Adrenal gland (tissue), 12 donors: ENCODE measurements around the gene MYL6B. TPM values are rescaled to one million over a fixed set of nuclear protein-coding genes. Genes with fewer than 3 reads are reported as not detected.

ENCODE experiments used
- DNase-seq, 7 donors: peaks; one replicate each; pipeline ENCODE4 v3.0.0-alpha.2; 2019 to 2020
- H3K27ac ChIP-seq, 5 donors: fragments of 200-600 bp; sonication (generic) in 4 of 5; 1 replicate in 3 of 5; 2 replicates in 2 of 5; pipeline versions ENCODE4 v1.5.1 to v1.8.0; 2016 to 2020; ENCODE audit warnings: mild to moderate bottlenecking in 1 of 5
- H3K27me3 ChIP-seq: fragments of 200-600 bp; 2 replicates; pipeline ENCODE4 v1.8.0; 2021
- H3K36me3 ChIP-seq, 2 donors: fragments of 200-600 bp; replicated peaks in 1 of 2; 1 replicate in 1 of 2; 2 replicates in 1 of 2; pipeline versions ENCODE4 v1.5.1 to v1.8.0; 2018 to 2022
- H3K4me1 ChIP-seq, 2 donors: fragments of 200-600 bp; replicated peaks in 1 of 2; 1 replicate in 1 of 2; 2 replicates in 1 of 2; pipeline versions ENCODE4 v1.5.1 to v1.8.0; 2018 to 2021
- H3K4me3 ChIP-seq, 4 donors: fragments of 200-600 bp; sonication (generic) in 3 of 4; one replicate each; pipeline ENCODE4 v1.5.1; 2016 to 2018
- H3K9me3 ChIP-seq, 3 donors: fragments of 200-600 bp; sonication (generic) in 1 of 3; replicated peaks in 1 of 3; 1 replicate in 2 of 3; 2 replicates in 1 of 3; pipeline versions ENCODE4 v1.5.1 to v1.8.0; 2016 to 2021
- CTCF ChIP-seq, 6 experiments: fragments of 450-650 bp in 4 of 6; fragments of 200-600 bp in 2 of 6; sonication (generic) in 1 of 6; IDR thresholded peaks; 1 replicate in 5 of 6; 2 replicates in 1 of 6; pipeline versions ENCODE4 v1.5.1 to v1.8.0; 2016 to 2021; ENCODE audit warnings: antibody characterized with exemption in 6 of 6, mild to moderate bottlenecking in 2 of 6, moderate library complexity in 1 of 6
- POLR2A ChIP-seq, 2 donors: fragments of 450-650 bp; IDR thresholded peaks; one replicate each; pipeline ENCODE4 v1.6.1; 2017; ENCODE audit warnings: antibody characterized with exemption in 2 of 2, mild to moderate bottlenecking in 2 of 2, moderate library complexity in 1 of 2
- WGBS, 4 donors: extraction: QIAGEN DNeasy Blood & Tissue Kit in 2 of 4; methylation state at CpG; one replicate each; pipeline versions ENCODE4 v1.1.5 to v1.1.7; 2013 to 2017; 5-methylcytosine and 5-hydroxymethylcytosine counted together
- intact Hi-C, 2 donors: fragments of 100-400 bp; cut with DNase I; formaldehyde crosslinking; loops; one replicate each; pipeline versions ENCODE4 v1.14.1 to v1.15.0; 2022 to 2023
- polyA plus RNA-seq, 3 donors: library from polyadenylated mRNA; stranded (reverse); fragments of 200-250 nt in 2 of 3; fragments of 350-450 nt in 1 of 3; fragmentation: Illumina TruSeq in 1 of 3; extraction: RNeasy Lipid Tissue Mini Kit (QIAGEN cat#74804) in 1 of 3; gene quantifications; one replicate each; pipeline ENCODE4 v1.2.3, GENCODE V29; 2013 to 2014
- total RNA-seq, 9 donors: library from RNA; depleted of rRNA in 4 of 9; stranded (reverse); fragments of >200 nt in 4 of 9; fragments of 120-200 nt in 1 of 9; fragmentation: NEBNext Ultra II Directional in 1 of 9; extraction: Animal tissue kit (Norgen Biotek cat#: 25700) in 1 of 9; gene quantifications; one replicate each; pipeline versions ENCODE4 v1.1.0 to v1.2.4, GENCODE V29; 2013 to 2023
- donor health status: healthy with polysubstance abuse.
- donor health status: Bipolar disorder and iron deficiency.
- donor health status: DM: yes; HTN: yes; CAD: no.
- donor health status: DM: no; HTN: no; CAD: no.
- donor health status: DM: no; HTN: no; CAD: no.
- donor health status: DM: yes; HTN: yes; CAD: no.

Gene MYL6B
- total and polyA plus RNA-seq, 12 donors, result 28.0 to 129 (median 71.9) TPM

- H3K27me3 ChIP-seq, result no peaks in the 10 kb centered on the region
- H3K4me1 ChIP-seq, result peaks cover 0 to 7% of the 10 kb centered on the region in 2 donors
- intact Hi-C loops, result no loop called here
- DNase-seq, result no peak
- H3K9me3 ChIP-seq, result no peaks in the 10 kb centered on the region
- no peak overlapping the region for H3K4me3 ChIP-seq
- no peak overlapping the region for H3K27ac ChIP-seq
- H3K36me3 ChIP-seq, result peaks cover 0 to 97% of the 10 kb centered on the region in 2 donors
- whole genome bisulfite sequencing, 4 donors, result 97 to 99% (median 98%) methylated on average over 6 of the region's 6 CpGs
- TF ChIP-seq POLR2A (IDR thresholded peaks at IDR 0.05) (no peak), CTCF (IDR thresholded peaks at IDR 0.05) (no peak)
Observed at GRCh38 chr12:56134897-56135296, 17.5 kb upstream of the MYL6B start.

- H3K27me3 ChIP-seq, result no peaks in the 10 kb centered on the region
- no peak overlapping the region for H3K27ac ChIP-seq
- H3K9me3 ChIP-seq, result no peaks in the 10 kb centered on the region
- H3K4me3 ChIP-seq, result no peak overlapping the region
- intact Hi-C loops, result no loop called here
- H3K4me1 ChIP-seq, result no peaks in the 10 kb centered on the region
- WGBS, 4 donors, result 94 to 98% (median 97%) methylated on average over 11 to 14 of the region's 14 CpGs
- peaks cover 0 to 97% of the 10 kb centered on the region in 2 donors for H3K36me3 ChIP-seq
- TF ChIP-seq POLR2A (IDR thresholded peaks at IDR 0.05) (no peak), CTCF (IDR thresholded peaks at IDR 0.05) (no peak)
- no peak for DNase-seq
Observed at GRCh38 chr12:56137853-56138571, 14.4 kb upstream of the MYL6B start.

GRCh38 chr12:56141946-56142784 lies 10.2 kb upstream of the MYL6B start:
- intact Hi-C loops, result no loop called here
- Histone ChIP-seq H3K36me3 (peaks cover 0 to 77% of the 10 kb centered on the region in 2 donors), H3K4me1 (peaks cover 11 to 12% of the 10 kb centered on the region in 2 donors), H3K9me3 (no peaks in the 10 kb centered on the region), H3K27me3 (no peaks in the 10 kb centered on the region), H3K27ac (no peak overlapping the region), H3K4me3 (no peak overlapping the region)
- DNase-seq, result no peak
- TF ChIP-seq POLR2A (IDR thresholded peaks at IDR 0.05) (no peak), CTCF (IDR thresholded peaks at IDR 0.05) (no peak)
- 87 to 92% (median 88%) methylated on average over 17 to 19 of the region's 19 CpGs for WGBS, 4 donors

- no peak for DNase-seq
- 53 to 72% (median 61%) methylated on average over 4 of the region's 4 CpGs for WGBS, 4 donors
- H3K27ac ChIP-seq, result peak overlapping the region in 1 of 5 donors; percentile 49
- H3K4me3 ChIP-seq, result no peak overlapping the region
- H3K36me3 ChIP-seq, result peaks cover 0 to 67% of the 10 kb centered on the region in 2 donors
- intact Hi-C loops, result no loop called here
- no peaks in the 10 kb centered on the region for H3K9me3 ChIP-seq
- peaks cover 15% of the 10 kb centered on the region in 2 donors for H3K4me1 ChIP-seq
- TF ChIP-seq POLR2A (IDR thresholded peaks at IDR 0.05), result no peak
- TF ChIP-seq CTCF (IDR thresholded peaks at IDR 0.05), result no peak
- H3K27me3 ChIP-seq, result no peaks in the 10 kb centered on the region
Observed at GRCh38 chr12:56143217-56143616, 9.2 kb upstream of the MYL6B start.
